ENCODE measurements around the gene STARD10. TPM values are rescaled to one million over a fixed set of nuclear protein-coding genes. Genes with fewer than 3 reads are reported as not detected.

STARD10 gene
- total and polyA plus RNA-seq, 2 of the 8 experiments (the other 6 are each of a cell fraction or from before 2014, with no cell fraction given): 23.7 to 35.7 TPM

DNA sequence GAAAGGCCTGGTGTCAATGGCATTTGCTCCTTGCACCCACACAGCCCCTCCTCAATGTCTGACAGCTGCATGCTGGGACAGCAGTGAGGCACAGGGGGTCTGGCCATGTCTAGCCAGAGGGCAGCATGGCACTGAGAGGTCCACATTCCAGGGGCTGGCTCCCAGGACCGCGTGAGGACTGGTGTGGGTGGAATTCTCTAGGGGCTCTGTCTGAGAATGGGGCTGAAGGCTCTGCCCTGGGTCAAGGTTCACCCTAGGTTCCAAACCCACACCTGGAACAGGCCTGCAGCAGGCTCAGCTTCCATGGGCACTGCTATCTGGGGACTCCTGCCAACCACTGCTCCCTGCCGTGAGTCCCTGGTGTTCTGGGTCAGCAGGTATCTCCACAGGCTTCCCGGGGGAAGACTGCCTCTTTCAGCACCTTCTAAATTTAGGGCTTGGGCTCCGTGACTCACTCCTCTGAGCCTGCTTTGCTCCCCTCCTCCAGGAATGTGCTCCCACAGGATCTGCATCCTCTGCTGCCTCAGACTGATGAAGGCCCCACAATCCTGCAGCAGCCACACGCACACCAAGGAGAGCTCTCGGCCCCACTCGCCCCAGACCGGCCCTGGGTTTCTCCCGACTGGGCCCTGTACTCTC is 4.2 kb downstream of the STARD10 start (continued):
- TF ChIP-seq, protein P1, sequence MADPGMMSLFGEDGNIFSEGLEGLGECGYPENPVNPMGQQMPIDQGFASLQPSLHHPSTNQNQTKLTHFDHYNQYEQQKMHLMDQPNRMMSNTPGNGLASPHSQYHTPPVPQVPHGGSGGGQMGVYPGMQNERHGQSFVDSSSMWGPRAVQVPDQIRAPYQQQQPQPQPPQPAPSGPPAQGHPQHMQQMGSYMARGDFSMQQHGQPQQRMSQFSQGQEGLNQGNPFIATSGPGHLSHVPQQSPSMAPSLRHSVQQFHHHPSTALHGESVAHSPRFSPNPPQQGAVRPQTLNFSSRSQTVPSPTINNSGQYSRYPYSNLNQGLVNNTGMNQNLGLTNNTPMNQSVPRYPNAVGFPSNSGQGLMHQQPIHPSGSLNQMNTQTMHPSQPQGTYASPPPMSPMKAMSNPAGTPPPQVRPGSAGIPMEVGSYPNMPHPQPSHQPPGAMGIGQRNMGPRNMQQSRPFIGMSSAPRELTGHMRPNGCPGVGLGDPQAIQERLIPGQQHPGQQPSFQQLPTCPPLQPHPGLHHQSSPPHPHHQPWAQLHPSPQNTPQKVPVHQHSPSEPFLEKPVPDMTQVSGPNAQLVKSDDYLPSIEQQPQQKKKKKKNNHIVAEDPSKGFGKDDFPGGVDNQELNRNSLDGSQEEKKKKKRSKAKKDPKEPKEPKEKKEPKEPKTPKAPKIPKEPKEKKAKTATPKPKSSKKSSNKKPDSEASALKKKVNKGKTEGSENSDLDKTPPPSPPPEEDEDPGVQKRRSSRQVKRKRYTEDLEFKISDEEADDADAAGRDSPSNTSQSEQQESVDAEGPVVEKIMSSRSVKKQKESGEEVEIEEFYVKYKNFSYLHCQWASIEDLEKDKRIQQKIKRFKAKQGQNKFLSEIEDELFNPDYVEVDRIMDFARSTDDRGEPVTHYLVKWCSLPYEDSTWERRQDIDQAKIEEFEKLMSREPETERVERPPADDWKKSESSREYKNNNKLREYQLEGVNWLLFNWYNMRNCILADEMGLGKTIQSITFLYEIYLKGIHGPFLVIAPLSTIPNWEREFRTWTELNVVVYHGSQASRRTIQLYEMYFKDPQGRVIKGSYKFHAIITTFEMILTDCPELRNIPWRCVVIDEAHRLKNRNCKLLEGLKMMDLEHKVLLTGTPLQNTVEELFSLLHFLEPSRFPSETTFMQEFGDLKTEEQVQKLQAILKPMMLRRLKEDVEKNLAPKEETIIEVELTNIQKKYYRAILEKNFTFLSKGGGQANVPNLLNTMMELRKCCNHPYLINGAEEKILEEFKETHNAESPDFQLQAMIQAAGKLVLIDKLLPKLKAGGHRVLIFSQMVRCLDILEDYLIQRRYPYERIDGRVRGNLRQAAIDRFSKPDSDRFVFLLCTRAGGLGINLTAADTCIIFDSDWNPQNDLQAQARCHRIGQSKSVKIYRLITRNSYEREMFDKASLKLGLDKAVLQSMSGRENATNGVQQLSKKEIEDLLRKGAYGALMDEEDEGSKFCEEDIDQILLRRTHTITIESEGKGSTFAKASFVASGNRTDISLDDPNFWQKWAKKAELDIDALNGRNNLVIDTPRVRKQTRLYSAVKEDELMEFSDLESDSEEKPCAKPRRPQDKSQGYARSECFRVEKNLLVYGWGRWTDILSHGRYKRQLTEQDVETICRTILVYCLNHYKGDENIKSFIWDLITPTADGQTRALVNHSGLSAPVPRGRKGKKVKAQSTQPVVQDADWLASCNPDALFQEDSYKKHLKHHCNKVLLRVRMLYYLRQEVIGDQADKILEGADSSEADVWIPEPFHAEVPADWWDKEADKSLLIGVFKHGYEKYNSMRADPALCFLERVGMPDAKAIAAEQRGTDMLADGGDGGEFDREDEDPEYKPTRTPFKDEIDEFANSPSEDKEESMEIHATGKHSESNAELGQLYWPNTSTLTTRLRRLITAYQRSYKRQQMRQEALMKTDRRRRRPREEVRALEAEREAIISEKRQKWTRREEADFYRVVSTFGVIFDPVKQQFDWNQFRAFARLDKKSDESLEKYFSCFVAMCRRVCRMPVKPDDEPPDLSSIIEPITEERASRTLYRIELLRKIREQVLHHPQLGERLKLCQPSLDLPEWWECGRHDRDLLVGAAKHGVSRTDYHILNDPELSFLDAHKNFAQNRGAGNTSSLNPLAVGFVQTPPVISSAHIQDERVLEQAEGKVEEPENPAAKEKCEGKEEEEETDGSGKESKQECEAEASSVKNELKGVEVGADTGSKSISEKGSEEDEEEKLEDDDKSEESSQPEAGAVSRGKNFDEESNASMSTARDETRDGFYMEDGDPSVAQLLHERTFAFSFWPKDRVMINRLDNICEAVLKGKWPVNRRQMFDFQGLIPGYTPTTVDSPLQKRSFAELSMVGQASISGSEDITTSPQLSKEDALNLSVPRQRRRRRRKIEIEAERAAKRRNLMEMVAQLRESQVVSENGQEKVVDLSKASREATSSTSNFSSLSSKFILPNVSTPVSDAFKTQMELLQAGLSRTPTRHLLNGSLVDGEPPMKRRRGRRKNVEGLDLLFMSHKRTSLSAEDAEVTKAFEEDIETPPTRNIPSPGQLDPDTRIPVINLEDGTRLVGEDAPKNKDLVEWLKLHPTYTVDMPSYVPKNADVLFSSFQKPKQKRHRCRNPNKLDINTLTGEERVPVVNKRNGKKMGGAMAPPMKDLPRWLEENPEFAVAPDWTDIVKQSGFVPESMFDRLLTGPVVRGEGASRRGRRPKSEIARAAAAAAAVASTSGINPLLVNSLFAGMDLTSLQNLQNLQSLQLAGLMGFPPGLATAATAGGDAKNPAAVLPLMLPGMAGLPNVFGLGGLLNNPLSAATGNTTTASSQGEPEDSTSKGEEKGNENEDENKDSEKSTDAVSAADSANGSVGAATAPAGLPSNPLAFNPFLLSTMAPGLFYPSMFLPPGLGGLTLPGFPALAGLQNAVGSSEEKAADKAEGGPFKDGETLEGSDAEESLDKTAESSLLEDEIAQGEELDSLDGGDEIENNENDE (IDR thresholded peaks at IDR 0.05; ENCODE audit: insufficient replicate concordance, low read length): no peak
- no peak for TF ChIP-seq KDM1A (IDR thresholded peaks at IDR 0.05; ENCODE audit: borderline replicate concordance, low read length)
- TF ChIP-seq CREB1 (IDR thresholded peaks at IDR 0.05): no peak

All from H1 (cell line).